B cell (primary cell): ENCODE results near the gene ANKRD13D. TPM values are rescaled to one million over a fixed set of nuclear protein-coding genes. Genes with fewer than 3 reads are reported as not detected.
"Not testable (repeated sequence)": the region's sequence is repeated elsewhere in the genome, so short reads cannot be mapped to it uniquely, and the experiment has no call there.

Experiments
- ATAC-seq: fragments of 200-7000 bp; cut with Tn5 transposase; one replicate; pipeline ENCODE4 v1.10.0; 2021; ENCODE audit warnings: low read depth, mild to moderate bottlenecking, moderate number of reproducible peaks, moderate library complexity
- CTCF ChIA-PET: fragments of 350-600 bp; sonication (Branson Sonifier 250); formaldehyde crosslinking; loops from one replicate; lab custom pipeline; 2021; ENCODE audit warnings: antibody characterized with exemption, inconsistent platforms; lab: Charles Lee
- POLR2A ChIA-PET: fragments of 350-600 bp; sonication (Branson Sonifier 250); formaldehyde crosslinking; loops from one replicate; lab custom pipeline; 2021; ENCODE audit warnings: antibody characterized with exemption; lab: Charles Lee
- DNase-seq: peaks from one replicate; pipeline ENCODE4 v3.0.0; 2013
- H2AFZ ChIP-seq: 2 replicates; pipeline ENCODE4 v1.6.1; 2012; ENCODE audit warnings: mild to moderate bottlenecking, low read depth, low read length; ENCODE audit not compliant: insufficient read depth, poor library complexity, severe bottlenecking
- H3K27ac ChIP-seq, 2 donors: 1 replicate in 1 of 2; 2 replicates in 1 of 2; pipeline ENCODE4 v1.5.1; 2012 to 2013; ENCODE audit warnings: low read length in 2 of 2, mild to moderate bottlenecking in 2 of 2, moderate library complexity in 1 of 2
- H3K27me3 ChIP-seq, 4 experiments: fragments of 200-600 bp in 1 of 4; sonication (generic) in 1 of 4; replicated peaks in 1 of 4; 1 replicate in 2 of 4; 2 replicates in 2 of 4; pipeline versions ENCODE4 v1.6.1 to v1.7.0; 2013 to 2016; ENCODE audit warnings: low read length in 3 of 4, mild to moderate bottlenecking in 2 of 4, mixed read lengths in 1 of 4, moderate library complexity in 1 of 4; ENCODE audit not compliant: insufficient read depth in 4 of 4, control insufficient read depth in 3 of 4; ENCODE audit errors: control extremely low read depth in 1 of 4
- H3K36me3 ChIP-seq, 2 experiments: replicated peaks in 1 of 2; 1 replicate in 1 of 2; 2 replicates in 1 of 2; pipeline versions ENCODE4 v1.6.1 to v1.7.1; 2013; ENCODE audit warnings: low read length in 1 of 2; ENCODE audit not compliant: insufficient read depth in 2 of 2, control insufficient read depth in 1 of 2; ENCODE audit errors: control extremely low read depth in 1 of 2, extremely low read depth in 1 of 2
- H3K4me1 ChIP-seq, 2 donors: fragments of 200-600 bp in 1 of 2; sonication (generic) in 1 of 2; 1 replicate in 1 of 2; 2 replicates in 1 of 2; pipeline versions ENCODE4 v1.5.1 to v1.6.1; 2013 to 2017; ENCODE audit warnings: low read length in 2 of 2; ENCODE audit not compliant: control insufficient read depth in 2 of 2, insufficient read depth in 2 of 2
- H3K4me2 ChIP-seq: replicated peaks from 2 replicates; pipeline ENCODE3; 2012; ENCODE audit warnings: mild to moderate bottlenecking, low read depth, low read length; ENCODE audit not compliant: poor library complexity, severe bottlenecking
- H3K4me3 ChIP-seq, 5 experiments: fragments of 200-600 bp in 1 of 5; sonication (generic) in 1 of 5; 1 replicate in 3 of 5; 2 replicates in 2 of 5; pipeline versions ENCODE4 v1.5.1 to v1.7.0; 2011 to 2016; ENCODE audit warnings: low read length in 4 of 5, mild to moderate bottlenecking in 4 of 5, low read depth in 2 of 5, control low read depth in 1 of 5, moderate library complexity in 1 of 5; ENCODE audit not compliant: insufficient read depth in 1 of 5; ENCODE audit errors: control extremely low read depth in 1 of 5, extremely low read depth in 1 of 5
- H3K79me2 ChIP-seq: fragments of 200-600 bp; sonication (generic); one replicate; pipeline ENCODE4 v1.6.0; 2016; ENCODE audit warnings: low read length; ENCODE audit not compliant: control insufficient read depth, insufficient read depth
- H3K9ac ChIP-seq: fragments of 200-600 bp; sonication (generic); 2 replicates; pipeline ENCODE4 v1.6.1; 2017; ENCODE audit warnings: mild to moderate bottlenecking, low read length, moderate library complexity
- H3K9me3 ChIP-seq, 3 donors: one replicate each; pipeline versions ENCODE4 v1.6.1 to v1.7.1; 2013; ENCODE audit warnings: low read length in 2 of 3; ENCODE audit not compliant: control insufficient read depth in 2 of 3, insufficient read depth in 1 of 3; ENCODE audit errors: control extremely low read depth in 1 of 3
- H4K20me1 ChIP-seq: 2 replicates; pipeline ENCODE4 v1.6.0; 2012; ENCODE audit warnings: mild to moderate bottlenecking, low read length; ENCODE audit not compliant: insufficient read depth, control insufficient read depth, poor library complexity, severe bottlenecking
- H3K27ac Mint-ChIP-seq: one replicate; pipeline ENCODE4 v1.8.0; 2021; ENCODE audit warnings: mixed read lengths
- H3K27me3 Mint-ChIP-seq: one replicate; pipeline ENCODE4 v1.8.0; 2021; ENCODE audit warnings: mixed read lengths
- H3K4me1 Mint-ChIP-seq: one replicate; pipeline ENCODE4 v1.8.0; 2021; ENCODE audit warnings: mixed read lengths
- H3K4me3 Mint-ChIP-seq: one replicate; pipeline ENCODE4 v1.8.0; 2021; ENCODE audit warnings: mixed read lengths
- H3K9me3 Mint-ChIP-seq: one replicate; pipeline ENCODE4 v1.8.0; 2022; ENCODE audit warnings: mixed read lengths; ENCODE audit not compliant: insufficient read depth
- CTCF ChIP-seq: fragments of 200-600 bp; IDR thresholded peaks from one replicate; pipeline ENCODE4 v1.8.0; 2022; ENCODE audit warnings: antibody characterized with exemption, mild to moderate bottlenecking
- EZH2 ChIP-seq: IDR thresholded peaks from 2 replicates; pipeline ENCODE4 v1.6.1; 2012; ENCODE audit warnings: borderline replicate concordance, low read depth, mild to moderate bottlenecking, moderate library complexity, low read length; ENCODE audit not compliant: insufficient read depth, poor library complexity, severe bottlenecking
- WGBS: methylation state at CpG from one replicate; pipeline ENCODE4 v1.1.5; 2013; ENCODE audit warnings: missing lambda C conversion rate; ENCODE audit not compliant: insufficient coverage; 5-methylcytosine and 5-hydroxymethylcytosine counted together
- intact Hi-C: fragments of 100-400 bp; cut with micrococcal nuclease; formaldehyde crosslinking; loops from one replicate; pipeline ENCODE4 v1.10.0; 2022
- polyA plus RNA-seq: library from polyadenylated mRNA; depleted of rRNA; stranded (reverse); fragments of >200 nt; gene quantifications from 2 replicates; pipeline ENCODE4 v1.2.3, GENCODE V29; 2012
- total RNA-seq, 2 donors: library from RNA; stranded (reverse); fragments of 120-200 nt in 1 of 2; gene quantifications; 1 replicate in 1 of 2; 2 replicates in 1 of 2; pipeline versions ENCODE4 v1.2.3 to v1.2.4, GENCODE V29; 2013 to 2022

The ANKRD13D gene
- total and polyA plus RNA-seq, 2 donors (not counting 1 experiment from before 2014, with no cell fraction given), result 189 to 252 TPM

GRCh38 chr11:67317888-67318555 lies 28.9 kb downstream of the ANKRD13D start:
- Histone ChIP-seq H3K27ac (peak overlapping the region in 1 of 2 donors; percentile 78), H3K9me3 (no peaks in the 10 kb centered on the region), H3K4me1 (peaks cover 15 to 26% of the 10 kb centered on the region in 2 donors), H2AFZ (peak overlapping the region; percentile 99), H3K9ac (peak overlapping the region; percentile 85), H4K20me1 (no peaks in the 10 kb centered on the region), H3K27me3 (no peaks in the 10 kb centered on the region), H3K36me3 (peaks cover 1% of the 10 kb centered on the region in 2 experiments), H3K4me3 (peak overlapping the region; percentile 77 to 92 (median 87)), H3K79me2 (peaks cover 44% of the 10 kb centered on the region), H3K4me2 (peak overlapping the region; percentile 99)
- intact Hi-C loops, result loop anchor here (1.0 kb wide), 8 partner anchors 29 to 237 kb away; partner anchors contain the start of genes ANKRD13D, GRK2 and POLD4
- Mint-ChIP-seq H3K4me3 (peak overlapping the region; percentile 89), H3K4me1 (peaks cover 15% of the 10 kb centered on the region), H3K27ac (peak overlapping the region; percentile 97), H3K27me3 (no peaks in the 10 kb centered on the region), H3K9me3 (no peaks in the 10 kb centered on the region)
- CTCF ChIA-PET, result interaction anchor here (0.7 to 10.5 kb wide), 32 partner anchors 14 to 311 kb away, joined by 3 to 229 read pairs (median 6); partner anchors contain the start of genes ANKRD13D, GRK2, NUDT8 and POLD4
- POLR2A ChIA-PET, result interaction anchor here (0.7 to 2.4 kb wide), 14 partner anchors 9 to 78 kb away, joined by 3 to 22 read pairs (median 6); partner anchors contain the start of genes ANKRD13D, CLCF1 and POLD4
- TF ChIP-seq EZH2, result no peak
- TF ChIP-seq CTCF, result no peak
- DNase-seq (no peak), ATAC-seq (peak; percentile 7)
- WGBS, result under 1% methylated on average over 52 of the region's 53 CpGs

GRCh38 chr11:67318876-67319275 lies 29.8 kb downstream of the ANKRD13D start:
- H2AFZ ChIP-seq, H3K27ac ChIP-seq, H3K9me3 Mint-ChIP-seq, H3K36me3 ChIP-seq, H3K27me3 ChIP-seq, intact Hi-C loops, H3K4me1 Mint-ChIP-seq, H3K27me3 Mint-ChIP-seq, H3K4me3 ChIP-seq, H3K9me3 ChIP-seq, H4K20me1 ChIP-seq, DNase-seq, ATAC-seq, H3K27ac Mint-ChIP-seq: not testable (repeated sequence)
- ChIA-PET CTCF (interaction anchor here (0.7 to 10.5 kb wide), 10 partner anchors 27 to 310 kb away, joined by 3 to 229 read pairs (median 18); partner anchors contain the start of genes ANKRD13D, GRK2, NUDT8 and POLD4), POLR2A (interaction anchor here (2.4 kb wide), 1 partner anchor 34 kb away, joined by 13 read pairs; the partner anchor contains the start of gene POLD4)
- Histone ChIP-seq H3K4me2 (peak overlapping the region; percentile 99), H3K79me2 (peaks cover 44% of the 10 kb centered on the region), H3K4me1 (peaks cover 11 to 21% of the 10 kb centered on the region in 2 donors), H3K9ac (peak overlapping the region; percentile 85)
- peak overlapping the region; percentile 89 for H3K4me3 Mint-ChIP-seq
- WGBS, result 95% methylated on average over 7 of the region's 12 CpGs
